Right forelimb (tissue), 1 donor: Measurements from ENCODE around the gene SLC66A1.

Source experiments
- DNase-seq: peaks from one replicate; pipeline ENCODE4 v3.0.0-alpha.2; 2018

SLC66A1 gene

DNA sequence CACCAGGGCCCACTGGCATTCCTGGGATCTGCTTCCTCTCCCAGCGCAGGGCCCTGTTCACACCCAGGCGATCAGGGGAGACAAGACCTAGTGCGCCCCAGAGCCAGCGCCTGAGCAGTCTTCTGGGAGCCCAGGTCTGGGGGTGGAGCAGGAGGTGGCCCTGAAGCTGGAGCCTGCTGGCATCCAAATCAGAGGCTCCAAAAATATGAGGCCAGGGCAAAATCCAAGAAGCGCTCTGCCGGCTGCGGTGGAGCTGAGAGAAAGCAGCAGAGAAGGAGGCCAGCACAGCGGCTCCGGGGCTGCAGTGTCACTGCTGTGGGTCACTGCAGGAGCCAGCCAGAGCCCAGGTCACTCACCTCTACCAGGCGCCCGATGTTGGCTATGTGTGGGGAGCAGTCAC is 32.7 kb downstream of the SLC66A1 start:
- DNase-seq: no peak

DNA sequence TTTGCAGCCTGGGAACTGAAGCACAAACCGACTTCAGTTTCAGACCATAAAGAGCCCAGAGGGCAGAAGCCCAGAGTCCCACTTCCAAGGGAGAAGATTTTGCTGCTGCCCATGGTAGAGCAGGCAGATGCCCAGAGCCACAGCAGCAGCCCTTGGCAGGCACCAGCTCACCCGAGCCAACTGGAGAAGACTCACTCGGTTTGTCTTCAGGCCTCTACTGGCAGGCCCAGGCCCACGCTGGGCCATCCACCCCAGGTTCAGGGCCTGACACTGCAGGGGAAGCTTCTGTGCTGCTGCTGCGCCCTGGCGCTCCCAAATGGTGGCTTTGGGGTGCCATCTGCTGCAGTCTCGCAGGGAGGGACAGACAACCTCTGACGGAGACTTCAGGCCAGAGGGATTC is 33.3 kb downstream of the SLC66A1 start:
- DNase-seq: no peak

DNA sequence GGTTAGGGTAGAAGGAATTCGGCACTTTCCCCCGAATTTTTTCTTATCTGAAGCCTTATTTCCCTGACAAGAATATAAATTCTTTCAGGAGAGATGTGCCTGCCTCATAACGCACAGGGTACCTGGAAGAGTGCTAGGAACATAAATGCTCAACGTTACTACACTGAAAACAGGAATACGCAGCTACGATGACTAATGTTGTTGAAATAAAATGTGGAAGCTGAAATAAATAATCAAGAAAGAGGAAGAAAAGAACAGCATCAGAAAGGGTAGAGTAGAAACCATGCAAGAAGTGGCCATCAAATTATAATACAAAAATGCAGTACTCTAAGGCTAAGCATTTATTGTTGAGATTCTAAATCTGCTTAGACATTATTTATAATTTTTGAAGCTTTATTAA is 33.9 kb downstream of the SLC66A1 start:
- no peak for DNase-seq

DNA sequence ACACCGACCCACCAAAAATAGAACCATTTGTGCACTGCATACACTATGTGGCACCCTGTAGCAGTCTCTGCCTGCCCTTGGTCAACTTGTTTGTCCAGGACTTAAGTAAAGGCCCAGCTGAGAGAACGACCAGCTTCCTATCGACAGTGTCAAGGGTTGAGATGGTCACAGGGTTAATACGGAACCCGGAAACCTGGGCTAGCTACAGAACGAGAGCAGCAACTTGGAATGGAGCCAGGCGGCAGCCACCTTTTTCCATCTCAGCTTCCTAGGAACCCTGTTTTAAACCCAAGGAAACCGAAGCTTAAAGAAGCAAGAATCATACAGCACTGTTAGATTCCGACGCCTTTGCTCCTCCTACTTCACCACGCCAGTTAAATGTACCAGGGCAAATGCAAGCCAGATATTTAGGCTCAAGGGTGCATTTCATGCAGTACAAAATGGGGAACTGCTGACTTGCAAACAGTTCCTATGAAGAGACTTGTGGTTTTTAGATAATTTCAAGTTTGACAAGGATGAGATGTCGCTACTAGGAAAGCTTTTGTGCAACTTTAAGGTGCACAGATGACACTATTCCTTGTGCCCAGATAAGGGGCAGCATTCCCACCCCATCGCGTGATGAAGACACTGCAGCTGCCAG is 35.5 kb downstream of the SLC66A1 start:
- DNase-seq: no peak

DNA sequence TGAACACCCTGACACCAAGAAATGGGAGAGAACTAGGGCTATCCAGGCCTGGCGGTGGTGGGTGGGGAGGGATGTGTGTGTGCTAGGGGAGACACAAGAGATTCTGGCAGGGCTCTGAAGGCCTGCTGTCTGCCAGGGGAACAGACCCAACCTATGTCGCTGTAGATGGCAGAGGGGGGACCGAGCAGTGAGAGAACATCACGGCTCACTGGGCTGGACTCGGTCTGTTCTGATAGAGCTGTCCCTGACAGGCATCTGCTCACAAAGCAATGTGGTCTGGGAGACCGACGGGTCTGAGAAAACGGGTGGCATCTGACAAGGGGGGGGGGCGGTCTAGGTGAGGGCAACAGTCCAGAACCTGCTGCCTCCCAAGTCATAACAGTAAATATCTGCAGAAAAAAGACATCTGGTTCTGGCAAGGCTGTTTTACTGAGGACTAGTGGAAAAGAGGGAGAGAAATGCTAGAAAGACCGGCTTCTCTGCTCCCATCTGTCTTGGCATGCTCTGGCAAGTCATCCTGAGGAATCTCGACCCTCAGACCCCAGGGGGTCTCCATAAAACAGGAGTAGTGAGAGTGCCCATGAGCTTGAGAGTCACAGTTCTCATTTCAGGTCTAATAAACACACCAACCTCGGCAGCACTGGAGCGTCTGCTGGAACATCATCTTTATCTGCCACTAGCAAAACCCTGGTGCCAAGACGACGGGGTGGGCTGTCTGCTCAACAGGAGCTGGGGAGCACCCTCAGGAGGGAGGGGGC is 36.5 kb downstream of the SLC66A1 start:
- no peak for DNase-seq

DNA sequence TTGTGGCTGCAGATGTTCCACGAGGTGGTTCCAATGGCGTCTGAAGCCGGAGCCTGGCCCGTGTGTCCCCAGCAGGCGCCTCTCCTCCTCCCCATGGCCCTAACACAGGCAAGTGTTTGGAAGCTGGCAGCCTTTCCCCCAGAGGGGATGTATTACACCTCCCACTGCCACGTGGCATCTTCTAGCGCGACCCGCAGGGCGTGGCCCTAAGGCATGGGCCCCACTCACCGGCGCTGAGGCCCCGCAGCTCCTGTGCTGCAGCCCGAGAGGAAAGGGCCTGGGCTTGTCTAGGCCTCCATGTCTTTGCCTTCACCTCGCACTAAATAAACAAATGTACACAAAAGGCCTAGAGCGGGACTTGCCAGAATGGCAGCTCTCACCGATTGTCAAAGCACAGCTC is 37.9 kb downstream of the SLC66A1 start:
- no peak for DNase-seq

DNA sequence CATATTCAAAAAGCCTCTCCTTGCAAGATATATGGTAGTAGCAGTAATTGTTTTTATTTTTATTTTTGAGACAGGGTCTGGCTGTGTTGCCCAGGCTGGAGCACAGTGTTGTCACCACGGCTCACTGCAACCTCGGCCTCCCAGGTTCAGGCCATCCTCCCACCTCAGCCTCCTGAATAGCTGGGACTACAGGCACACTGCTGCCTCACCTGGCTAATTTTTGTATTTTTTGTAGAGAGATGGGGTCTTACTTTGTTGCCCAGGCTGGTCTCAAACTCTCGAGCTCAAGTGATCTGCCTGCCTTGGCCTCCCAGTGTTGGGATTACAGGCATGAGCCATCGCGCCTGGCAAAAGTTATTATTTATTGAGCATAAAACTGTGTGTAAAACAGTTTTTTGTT is 38.4 kb downstream of the SLC66A1 start:
- no peak for DNase-seq

DNA sequence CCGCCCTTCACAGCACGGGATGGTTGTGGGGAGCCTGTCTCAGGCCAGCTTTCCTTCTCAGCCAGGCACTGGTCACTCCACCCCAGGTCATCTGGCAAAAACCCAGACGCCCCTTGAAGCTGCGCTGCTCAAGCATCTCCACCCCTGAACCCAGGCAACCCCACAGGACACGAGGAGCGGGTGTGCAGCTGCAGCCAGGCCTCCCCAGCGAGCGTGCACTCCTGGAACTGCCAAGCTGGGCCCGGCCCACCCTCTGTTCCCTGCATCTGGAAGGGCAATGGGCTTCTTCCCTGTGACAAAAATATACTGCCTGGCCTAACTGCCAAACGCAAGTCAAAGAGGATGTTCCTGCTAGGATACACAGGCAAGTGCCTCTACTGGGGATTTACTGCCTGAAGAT is 39.7 kb downstream of the SLC66A1 start:
- no peak for DNase-seq

DNA sequence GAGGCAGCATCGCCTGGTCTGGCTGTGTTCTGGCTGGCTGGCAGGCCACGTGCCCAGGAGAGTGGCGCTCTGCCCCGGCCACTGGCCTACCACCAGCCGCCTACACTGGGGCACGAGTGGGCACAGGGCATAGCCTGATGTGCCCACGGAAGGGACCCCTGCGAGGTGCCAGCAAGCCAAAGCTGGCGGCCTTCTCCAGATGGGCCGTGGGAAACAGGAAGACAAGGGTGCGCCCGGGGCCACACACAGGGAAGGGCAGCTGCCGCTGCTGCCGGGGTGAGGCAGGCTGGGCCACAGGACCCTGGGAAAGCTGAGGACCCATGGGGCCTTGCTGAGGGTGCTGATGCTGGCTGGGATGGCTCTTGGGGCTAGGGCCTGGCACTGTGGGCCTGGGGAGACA is 40.7 kb downstream of the SLC66A1 start:
- no peak for DNase-seq

DNA sequence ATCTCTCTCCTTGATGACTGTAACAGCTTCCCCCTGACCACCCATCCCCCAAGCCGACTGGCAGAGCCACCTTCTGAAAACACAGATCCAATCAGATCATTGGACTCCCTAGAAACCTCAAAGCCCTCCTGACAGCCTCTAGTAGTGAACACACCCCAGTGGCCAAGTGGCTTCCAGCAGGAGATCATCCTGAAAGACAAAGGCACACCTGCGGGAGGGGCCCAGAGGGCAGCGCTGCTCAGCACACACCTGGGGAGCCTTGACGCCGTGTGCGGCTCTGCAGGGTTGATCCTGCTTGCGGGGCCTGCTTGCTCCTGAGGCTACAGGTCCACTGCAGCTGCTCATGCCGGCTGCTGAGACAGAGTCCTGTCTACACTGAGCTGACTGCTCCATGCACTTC is 41.5 kb downstream of the SLC66A1 start:
- DNase-seq: no peak

DNA sequence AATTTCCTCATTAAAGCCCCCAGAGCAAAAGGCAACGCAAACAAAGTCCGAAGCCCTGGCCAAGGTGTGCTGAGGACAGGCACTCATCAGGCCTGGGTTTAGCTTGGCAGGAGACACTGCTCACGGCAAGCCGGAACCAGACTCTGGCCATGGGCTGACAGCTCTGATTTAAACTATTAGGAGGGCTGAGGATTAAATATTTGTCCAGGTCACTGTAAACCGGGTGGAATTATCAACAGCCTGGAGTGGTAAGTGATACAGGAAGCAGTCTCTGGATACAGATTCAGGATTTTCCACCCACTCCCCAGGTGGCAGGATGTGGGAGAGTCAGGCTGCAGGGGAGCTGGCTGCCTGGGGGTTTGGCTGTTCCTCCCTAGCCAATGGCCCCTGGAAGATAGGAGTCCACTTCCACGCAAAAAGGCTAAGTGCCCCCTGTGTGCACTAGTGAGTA is 42.4 kb downstream of the SLC66A1 start:
- DNase-seq: no peak

DNA sequence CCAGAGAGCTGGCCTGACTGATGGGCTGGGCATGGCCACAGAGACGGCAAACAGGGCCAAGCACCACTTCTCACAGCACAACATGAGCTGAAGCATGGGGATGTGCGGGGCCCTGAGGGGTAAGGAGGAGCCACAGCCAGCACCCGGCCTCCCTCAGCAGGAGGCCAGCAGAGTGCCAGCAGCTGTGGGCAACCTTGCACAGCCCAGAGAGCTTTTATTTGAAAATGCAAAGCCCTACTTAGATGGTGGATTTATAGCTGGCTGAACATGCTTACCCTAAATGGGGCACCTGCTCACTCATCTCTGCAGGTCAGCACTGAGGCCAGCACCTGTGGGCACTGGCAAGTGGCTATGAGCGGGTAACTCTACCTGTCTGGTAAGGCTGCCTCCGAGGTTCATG is 44.1 kb downstream of the SLC66A1 start:
- no peak for DNase-seq

DNA sequence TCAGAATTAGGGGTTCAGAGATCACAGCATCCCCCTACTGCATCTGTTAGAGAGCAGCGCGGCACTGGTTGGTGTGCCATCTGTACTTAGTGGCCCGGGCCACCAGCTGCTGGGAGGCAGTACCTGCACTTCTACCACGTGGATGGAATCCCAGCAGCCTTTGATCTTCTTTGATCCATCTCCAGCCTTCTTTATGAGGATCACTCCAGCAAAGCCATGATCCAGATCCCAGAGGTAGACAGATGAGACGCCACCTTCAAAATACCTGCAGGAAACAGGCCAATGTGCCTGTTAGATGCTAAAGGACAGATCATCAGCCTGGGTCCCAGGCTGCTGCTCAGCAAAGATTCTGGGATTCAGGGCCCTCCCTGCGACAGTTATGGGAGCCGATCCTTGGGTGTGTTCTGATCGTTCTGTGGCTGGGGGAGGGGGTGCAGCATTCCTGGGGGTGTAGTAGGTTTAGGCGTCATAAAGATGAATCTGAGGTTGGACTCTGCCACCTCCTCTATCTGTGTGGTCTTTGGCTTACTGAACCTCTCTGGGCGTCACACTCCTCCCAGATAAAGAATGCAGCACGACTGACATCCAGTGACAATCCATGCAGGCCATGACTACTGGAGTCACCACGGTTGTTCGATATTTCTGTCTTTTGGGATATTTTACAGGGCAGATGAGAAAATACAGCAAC is 45.3 kb downstream of the SLC66A1 start:
- DNase-seq: no peak

DNA sequence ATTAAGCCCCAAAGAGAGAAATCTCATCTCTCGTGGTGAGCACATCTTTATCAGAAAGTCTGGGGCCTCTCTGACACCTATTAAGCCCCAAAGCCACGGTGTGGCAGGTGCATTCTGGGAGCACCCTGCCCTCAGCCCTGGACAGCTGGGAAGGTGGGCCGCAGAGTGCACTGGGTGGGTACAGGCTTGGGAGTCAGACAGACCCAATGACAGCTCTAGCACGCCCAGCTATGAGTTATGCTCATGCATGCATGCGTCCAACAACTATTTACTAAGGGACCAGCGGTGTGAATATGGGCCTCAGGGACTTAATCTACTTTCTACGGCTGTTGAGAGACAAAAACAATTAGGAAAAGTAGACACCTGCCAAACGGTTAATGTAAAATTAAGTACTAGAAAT is 46.6 kb downstream of the SLC66A1 start:
- no peak for DNase-seq

DNA sequence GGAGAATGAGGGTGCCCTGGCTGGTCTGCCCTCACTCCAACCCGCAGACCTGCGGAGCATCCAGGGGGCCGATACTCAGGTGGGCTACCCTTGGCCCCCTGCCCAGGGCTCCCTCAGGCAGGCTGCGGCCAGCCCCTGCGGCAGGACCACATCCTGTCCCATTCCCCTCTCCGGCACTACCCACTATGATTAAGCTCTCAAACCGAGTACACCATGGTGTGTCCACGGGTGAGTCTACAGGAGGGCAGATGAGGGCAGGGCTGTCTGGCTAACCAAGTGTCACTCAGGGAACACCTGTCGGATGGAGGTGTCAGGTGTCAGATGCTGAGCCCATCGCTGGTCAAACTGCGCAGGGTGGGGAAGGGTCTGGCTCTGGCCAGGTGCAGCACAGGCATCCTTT is 47.2 kb downstream of the SLC66A1 start:
- DNase-seq: no peak

DNA sequence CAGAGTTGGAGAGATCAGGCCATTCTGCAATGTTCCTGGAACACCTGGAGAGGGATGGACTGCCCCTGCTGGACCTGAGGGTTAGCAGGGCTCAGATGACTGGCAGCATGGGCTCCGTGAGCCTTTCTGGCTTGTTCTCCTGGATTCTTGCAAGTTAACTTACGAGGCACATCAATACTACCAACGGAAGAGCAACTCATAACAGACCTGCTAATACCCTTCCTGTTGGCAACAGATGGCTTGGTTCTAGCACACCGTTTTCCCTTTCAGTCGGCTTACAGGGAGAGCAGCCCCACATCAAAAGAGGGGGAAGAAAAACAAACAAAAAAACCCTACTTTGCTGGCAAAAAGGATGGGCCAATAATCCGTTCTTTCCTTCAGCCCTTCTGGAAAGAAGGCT is 47.9 kb downstream of the SLC66A1 start:
- DNase-seq: no peak

DNA sequence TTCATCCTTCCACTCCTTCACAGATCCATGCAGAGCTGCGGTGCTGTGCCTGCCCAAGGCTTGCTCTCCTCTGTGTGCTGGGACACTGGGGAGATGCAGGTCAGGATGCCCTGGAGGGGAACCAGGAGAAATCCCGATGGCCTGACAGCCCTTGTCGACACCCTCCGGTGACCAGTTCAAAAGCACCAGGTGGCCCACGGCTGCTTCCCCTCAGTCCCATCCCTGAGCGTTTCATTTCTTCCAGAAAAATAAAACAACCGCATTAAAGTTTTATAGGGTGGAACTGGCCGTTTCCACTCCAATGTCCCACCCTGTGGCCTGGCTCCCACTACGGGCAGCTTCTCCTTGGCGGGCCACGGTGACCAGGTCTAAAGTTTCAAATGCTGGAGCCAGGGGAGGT is 48.3 kb downstream of the SLC66A1 start:
- DNase-seq: no peak

DNA sequence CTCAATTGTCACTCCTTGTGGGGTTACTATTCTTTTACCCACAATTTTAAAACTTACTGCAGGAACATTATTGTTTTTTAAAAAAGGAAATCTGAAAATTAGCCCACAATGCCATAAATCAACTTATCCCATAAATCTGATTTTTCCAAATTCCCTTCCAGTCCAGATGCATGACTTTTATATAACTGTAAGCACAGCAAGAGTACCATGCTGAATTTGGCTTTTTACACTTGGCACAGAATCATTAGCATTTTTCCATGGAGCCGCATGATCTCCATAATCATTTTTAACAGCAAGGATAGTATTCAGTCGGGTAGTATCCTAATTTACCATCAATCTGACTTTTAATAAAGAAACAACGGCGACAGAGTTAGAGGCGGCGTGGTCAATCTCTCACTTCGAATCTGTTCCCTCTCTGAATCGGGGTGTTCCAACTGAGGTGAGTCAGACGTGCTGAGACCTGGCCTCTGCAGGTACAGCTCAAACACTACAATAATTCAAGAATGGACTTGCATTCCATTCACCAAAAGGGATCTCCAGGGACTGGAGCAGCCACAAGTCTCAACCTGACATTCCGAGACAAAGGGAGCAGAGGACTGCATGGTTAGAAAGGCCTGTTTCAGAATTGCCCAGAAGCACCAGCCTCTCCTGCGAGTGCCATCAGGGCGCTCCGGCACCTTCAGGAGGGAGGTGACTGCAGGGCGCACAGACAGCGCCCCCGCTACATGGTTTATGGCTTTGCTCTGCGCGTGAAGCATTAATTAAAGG is 48.9 kb downstream of the SLC66A1 start:
- DNase-seq: no peak

DNA sequence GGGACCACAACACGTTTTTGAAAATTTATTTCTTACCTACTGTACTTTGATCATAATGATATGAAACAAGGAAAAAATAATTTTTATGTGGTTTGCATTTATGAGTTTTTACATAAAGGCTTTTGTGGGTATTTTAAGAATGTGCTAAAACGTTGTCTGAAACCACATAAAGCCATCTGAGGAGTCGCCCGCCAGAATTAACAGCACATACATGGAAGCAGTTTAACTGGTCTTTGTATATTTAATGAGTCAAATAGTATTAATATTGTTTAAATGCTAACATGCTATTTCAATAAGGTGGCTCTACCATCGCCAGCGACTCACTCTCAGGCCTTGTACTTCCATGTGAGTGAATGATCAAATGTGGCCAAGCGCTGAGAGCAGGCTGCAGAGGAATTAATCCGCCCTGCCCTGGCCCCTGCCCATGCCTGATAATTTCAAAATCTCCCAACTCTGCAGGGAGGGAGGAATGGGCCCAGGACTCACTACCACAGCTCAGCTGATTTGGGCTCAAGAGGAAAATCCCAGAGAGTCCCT is 49.6 kb downstream of the SLC66A1 start:
- DNase-seq: no peak

DNA sequence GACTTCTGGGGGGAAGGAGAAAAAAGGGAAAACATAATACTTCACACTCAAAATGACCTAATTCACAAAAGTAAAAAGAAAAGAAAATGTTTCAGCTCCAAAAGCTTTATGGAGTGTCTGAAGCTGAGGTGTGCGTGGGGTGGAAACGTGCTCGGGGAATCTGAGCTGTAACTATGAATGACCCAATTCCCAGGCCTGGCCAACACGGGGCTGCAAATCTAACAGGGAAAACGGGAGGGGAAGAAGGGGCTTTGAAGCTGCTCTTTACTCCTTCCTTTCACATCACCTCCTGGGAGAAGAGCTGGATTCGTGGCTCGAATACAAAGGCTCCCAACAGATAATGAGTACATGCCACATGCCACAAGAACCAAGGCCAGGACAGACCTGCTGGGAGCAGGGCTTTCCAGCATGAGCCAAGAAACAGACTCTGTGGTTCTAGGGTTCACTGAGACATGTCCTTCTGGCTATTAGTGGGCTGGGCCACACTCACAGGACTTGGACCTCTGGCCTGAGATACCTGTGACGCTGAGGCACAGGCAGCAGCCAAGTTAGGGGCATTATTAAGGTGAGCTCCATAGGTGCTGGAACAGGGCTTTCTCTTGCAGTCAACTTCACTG is 51.5 kb downstream of the SLC66A1 start:
- DNase-seq: no peak

DNA sequence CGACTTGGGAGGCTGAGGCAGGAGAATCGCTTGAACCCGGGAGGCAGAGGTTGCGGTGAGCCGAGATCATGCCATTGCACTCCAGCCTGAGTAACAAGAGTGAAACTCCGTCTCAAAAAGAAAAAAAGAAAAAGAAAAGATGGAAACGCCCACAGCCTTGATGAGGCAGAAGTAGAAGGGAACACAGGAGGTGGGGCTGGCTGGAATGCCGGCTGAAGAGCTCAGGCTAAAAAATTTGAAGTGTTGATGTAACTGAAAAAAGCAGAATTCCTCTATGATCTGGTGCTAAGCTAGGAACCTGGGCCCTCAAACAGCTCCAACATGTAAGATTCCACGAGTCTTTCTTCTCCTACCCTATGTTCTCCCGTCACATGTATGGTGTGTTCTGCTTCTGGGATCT is 53.6 kb downstream of the SLC66A1 start:
- no peak for DNase-seq
